Astrocyte (in vitro differentiated cells and primary cell): ENCODE results near the gene TUBB. TPM values are rescaled to one million over a fixed set of nuclear protein-coding genes. Genes with fewer than 3 reads are reported as not detected.
A peak's percentile ranks its signal among the peaks of the same experiment; 100 is the strongest.

Experiments
- DNase-seq: peaks from one replicate; pipeline ENCODE4 v3.0.0-alpha.2; 2010; ENCODE audit warnings: low read depth
- FAIRE-seq: peaks from 2 replicates; lab custom pipeline; 2011; peaks lifted over from hg19 to GRCh38; lab: Jason Lieb, UNC
- H2AFZ ChIP-seq: 2 replicates; pipeline ENCODE4 v1.6.0; 2012; ENCODE audit warnings: low read depth, low read length, inconsistent platforms
- H3K27ac ChIP-seq: 2 replicates; pipeline ENCODE4 v1.5.1; 2011; ENCODE audit warnings: low read depth, low read length, inconsistent platforms
- H3K27me3 ChIP-seq: 2 replicates; pipeline ENCODE4 v1.6.0; 2011; ENCODE audit warnings: low read length, inconsistent platforms; ENCODE audit not compliant: insufficient read depth
- H3K36me3 ChIP-seq: 2 replicates; pipeline ENCODE4 v1.5.1; 2011; ENCODE audit warnings: low read length, inconsistent platforms; ENCODE audit not compliant: insufficient read depth
- H3K4me1 ChIP-seq: 2 replicates; pipeline ENCODE4 v1.5.1; 2011; ENCODE audit warnings: low read length, inconsistent platforms; ENCODE audit not compliant: insufficient read depth
- H3K4me2 ChIP-seq: 2 replicates; pipeline ENCODE4 v1.6.0; 2012; ENCODE audit warnings: low read length, inconsistent platforms
- H3K4me3 ChIP-seq: 2 replicates; pipeline ENCODE4 v1.5.1; 2011; ENCODE audit warnings: low read depth, mild to moderate bottlenecking, low read length, inconsistent platforms; ENCODE audit not compliant: insufficient read depth
- H3K79me2 ChIP-seq: 2 replicates; pipeline ENCODE4 v1.6.0; 2012; ENCODE audit warnings: mild to moderate bottlenecking, low read length, inconsistent platforms; ENCODE audit not compliant: insufficient read depth
- H3K9ac ChIP-seq: 2 replicates; pipeline ENCODE4 v1.6.0; 2012; ENCODE audit warnings: mild to moderate bottlenecking, low read length, inconsistent platforms
- H3K9me3 ChIP-seq: 2 replicates; pipeline ENCODE4 v1.5.1; 2012; ENCODE audit warnings: low read depth, mild to moderate bottlenecking, low read length, inconsistent platforms; ENCODE audit not compliant: insufficient read depth
- H4K20me1 ChIP-seq: 2 replicates; pipeline ENCODE4 v1.6.0; 2012; ENCODE audit warnings: low read length, inconsistent platforms; ENCODE audit not compliant: insufficient read depth
- H3K27ac Mint-ChIP-seq: one replicate; pipeline ENCODE4 v1.8.0; 2021; ENCODE audit warnings: mild to moderate bottlenecking, mixed read lengths; ENCODE audit not compliant: unreplicated experiment
- H3K27me3 Mint-ChIP-seq: one replicate; pipeline ENCODE4 v1.8.0; 2021; ENCODE audit warnings: low read depth, mixed read lengths; ENCODE audit not compliant: unreplicated experiment
- H3K36me3 Mint-ChIP-seq: one replicate; pipeline ENCODE4 v1.8.0; 2021; ENCODE audit warnings: low read depth, mixed read lengths; ENCODE audit not compliant: unreplicated experiment
- H3K4me1 Mint-ChIP-seq: one replicate; pipeline ENCODE4 v1.8.0; 2021; ENCODE audit warnings: low read depth, mixed read lengths; ENCODE audit not compliant: unreplicated experiment
- H3K4me3 Mint-ChIP-seq: one replicate; pipeline ENCODE4 v1.8.0; 2021; ENCODE audit warnings: mild to moderate bottlenecking, moderate library complexity, mixed read lengths; ENCODE audit not compliant: unreplicated experiment
- H3K9me3 Mint-ChIP-seq: one replicate; pipeline ENCODE4 v1.8.0; 2021; ENCODE audit warnings: mild to moderate bottlenecking, mixed read lengths; ENCODE audit not compliant: unreplicated experiment
- CTCF ChIP-seq: IDR thresholded peaks from 2 replicates; pipeline ENCODE4 v1.5.1; 2011; ENCODE audit warnings: low read depth, mild to moderate bottlenecking, inconsistent platforms, low read length, moderate library complexity; ENCODE audit not compliant: insufficient read depth
- EZH2 ChIP-seq: IDR thresholded peaks from 2 replicates; pipeline ENCODE4 v1.6.1; 2012; ENCODE audit warnings: mild to moderate bottlenecking, low read length, inconsistent platforms; ENCODE audit not compliant: insufficient read depth
- total RNA-seq: library from RNA; stranded (reverse); gene quantifications from 2 replicates; pipeline ENCODE4 v1.2.1, GENCODE V29; 2021

TUBB gene
- total RNA-seq, 1 donor from 2014 or later = 887 TPM

- Histone ChIP-seq H2AFZ (no peak overlapping the region), H3K4me3 (no peak overlapping the region), H3K9me3 (no peaks in the 10 kb centered on the region), H3K79me2 (no peaks in the 10 kb centered on the region), H3K4me1 (peaks cover 8% of the 10 kb centered on the region), H3K4me2 (no peak overlapping the region), H3K36me3 (peaks cover 2% of the 10 kb centered on the region), H3K27ac (no peak overlapping the region), H4K20me1 (no peaks in the 10 kb centered on the region), H3K27me3 (no peaks in the 10 kb centered on the region), H3K9ac (no peak overlapping the region)
- TF ChIP-seq CTCF (no peak), EZH2 (no peak)
- H3K9me3 Mint-ChIP-seq = no peaks in the 10 kb centered on the region
- H3K27me3 Mint-ChIP-seq = no peaks in the 10 kb centered on the region
- no peak for FAIRE-seq
- no peak for DNase-seq
- H3K27ac Mint-ChIP-seq = no peak overlapping the region
- H3K36me3 Mint-ChIP-seq = peaks cover 6% of the 10 kb centered on the region
- peaks cover 13% of the 10 kb centered on the region for H3K4me1 Mint-ChIP-seq
- H3K4me3 Mint-ChIP-seq = no peak overlapping the region
These were observed 23.7 kb upstream of the TUBB start for GRCh38 chr6:30696432-30696831.

DNA sequence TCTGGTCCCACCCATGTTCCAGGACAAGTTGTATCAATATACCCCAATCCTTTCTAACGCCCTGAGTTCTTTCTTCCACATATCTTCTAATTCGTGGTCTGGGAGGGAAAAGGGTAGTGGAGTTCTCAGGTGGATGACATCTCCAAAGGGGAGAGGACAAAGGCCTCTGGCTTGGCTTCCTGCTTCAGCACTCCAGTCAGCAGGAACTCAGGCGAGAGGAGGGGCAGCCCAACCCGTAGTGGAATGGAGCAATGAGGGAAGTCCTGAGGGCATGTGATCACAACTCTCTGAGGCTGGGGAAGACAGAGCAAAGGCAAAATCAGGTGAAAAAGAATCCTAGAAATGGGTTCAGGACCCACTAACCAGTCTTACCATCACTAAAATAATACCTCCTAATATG, 19.8 kb upstream of the TUBB start:
- peaks cover 23% of the 10 kb centered on the region for H3K36me3 Mint-ChIP-seq
- Histone ChIP-seq H3K27ac (no peak overlapping the region), H3K4me2 (no peak overlapping the region), H3K9me3 (no peaks in the 10 kb centered on the region), H3K79me2 (no peaks in the 10 kb centered on the region), H3K9ac (no peak overlapping the region), H3K4me3 (no peak overlapping the region), H3K4me1 (peaks cover 2% of the 10 kb centered on the region), H3K36me3 (peaks cover 6% of the 10 kb centered on the region), H4K20me1 (no peaks in the 10 kb centered on the region), H3K27me3 (no peaks in the 10 kb centered on the region), H2AFZ (no peak overlapping the region)
- FAIRE-seq = no peak
- H3K27me3 Mint-ChIP-seq = no peaks in the 10 kb centered on the region
- no peaks in the 10 kb centered on the region for H3K9me3 Mint-ChIP-seq
- DNase-seq = no peak
- no peak for TF ChIP-seq EZH2
- TF ChIP-seq CTCF = no peak
- peak overlapping the region; percentile 24 for H3K27ac Mint-ChIP-seq
- no peak overlapping the region for H3K4me3 Mint-ChIP-seq
- peaks cover 3% of the 10 kb centered on the region for H3K4me1 Mint-ChIP-seq

GRCh38 chr6:30703011-30703410, 17.1 kb upstream of the TUBB start:
- Histone ChIP-seq H4K20me1 (no peaks in the 10 kb centered on the region), H3K9me3 (no peaks in the 10 kb centered on the region), H2AFZ (no peak overlapping the region), H3K9ac (no peak overlapping the region), H3K4me1 (no peaks in the 10 kb centered on the region), H3K36me3 (peaks cover 15% of the 10 kb centered on the region), H3K79me2 (no peaks in the 10 kb centered on the region), H3K27me3 (no peaks in the 10 kb centered on the region), H3K4me2 (no peak overlapping the region), H3K27ac (no peak overlapping the region), H3K4me3 (no peak overlapping the region)
- Mint-ChIP-seq H3K27me3 (no peaks in the 10 kb centered on the region), H3K4me1 (peaks cover 3% of the 10 kb centered on the region), H3K27ac (no peak overlapping the region), H3K36me3 (peaks cover 31% of the 10 kb centered on the region), H3K4me3 (no peak overlapping the region), H3K9me3 (no peaks in the 10 kb centered on the region)
- TF ChIP-seq CTCF = no peak
- TF ChIP-seq EZH2 = no peak
- no peak for FAIRE-seq
- no peak for DNase-seq
